Renal pelvis (tissue), 4 donors: ENCODE results near the gene POMGNT2. TPM values are rescaled to one million over a fixed set of nuclear protein-coding genes. Genes with fewer than 3 reads are reported as not detected.
"Not testable (repeated sequence)": the region's sequence is repeated elsewhere in the genome, so short reads cannot be mapped to it uniquely, and the experiment has no call there.

Source experiments
- DNase-seq: peaks from one replicate; pipeline ENCODE4 v3.0.0-alpha.2; 2013
- polyA plus RNA-seq, 3 donors: library from polyadenylated mRNA; unstranded; fragments of 120-200 nt; gene quantifications; one replicate each; pipeline ENCODE4 v1.2.1, GENCODE V29; 2013; ENCODE audit not compliant: insufficient read length in 3 of 3

Gene POMGNT2
- polyA plus RNA-seq, 3 donors, result 23.2 to 26.1 (median 24.8) TPM

DNA sequence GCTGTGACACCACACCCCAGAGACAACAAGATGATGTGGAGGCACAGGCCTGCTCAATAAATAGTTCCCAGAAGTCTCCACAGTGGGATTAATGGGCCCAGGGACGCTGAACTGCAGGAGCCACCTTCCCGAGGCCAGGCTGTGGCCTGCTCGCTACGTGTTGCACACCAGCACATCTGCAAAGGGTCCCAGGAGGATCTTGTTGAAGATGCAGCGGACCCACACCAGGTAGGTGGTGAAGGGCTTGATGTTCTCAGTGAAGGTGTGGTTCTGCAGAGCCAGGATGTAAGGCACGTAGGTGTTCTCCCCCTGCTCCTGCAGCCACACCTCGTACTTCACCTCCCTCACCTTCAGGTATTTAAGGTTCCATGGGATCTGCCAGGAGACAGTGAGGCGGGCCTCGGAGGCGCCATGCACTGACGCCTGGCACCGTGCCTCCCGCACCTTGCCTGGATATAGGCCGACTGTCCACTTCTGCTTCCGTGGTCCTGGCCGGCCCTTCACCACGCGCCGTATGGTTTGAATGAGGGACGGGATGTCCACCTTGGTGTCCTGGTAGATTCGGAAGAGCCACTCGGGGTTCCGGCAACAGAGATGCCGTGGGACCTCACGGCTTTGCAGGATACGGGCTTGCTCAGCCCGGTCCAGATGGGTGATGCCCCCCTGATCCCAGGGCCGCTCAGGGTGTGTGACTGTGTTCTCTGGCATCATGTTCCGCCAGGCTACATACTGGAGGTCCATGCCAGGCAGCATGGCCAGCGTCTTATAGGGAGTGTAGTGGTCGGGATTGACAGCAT, 26.1 kb downstream of the POMGNT2 start:
- DNase-seq, result no peak

DNA sequence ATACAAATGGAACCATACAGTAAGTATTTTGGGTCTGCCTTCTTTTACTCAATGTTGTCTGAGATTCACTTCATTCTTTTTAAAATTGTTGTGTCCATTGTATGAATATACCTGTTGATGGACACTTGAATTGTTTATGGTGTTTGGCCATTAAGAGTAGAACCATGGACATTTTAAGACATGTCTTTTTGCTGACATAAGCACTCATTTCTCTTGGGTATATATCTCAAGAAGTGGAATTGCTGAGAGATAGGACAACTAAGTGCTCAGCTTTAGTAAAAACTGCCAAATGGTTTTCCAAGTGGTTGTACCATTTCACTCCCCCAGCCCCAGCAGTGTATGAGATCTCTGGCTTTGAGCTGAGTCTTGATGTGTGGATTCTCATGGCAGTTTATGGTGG, 28.2 kb downstream of the POMGNT2 start:
- no peak for DNase-seq

DNA sequence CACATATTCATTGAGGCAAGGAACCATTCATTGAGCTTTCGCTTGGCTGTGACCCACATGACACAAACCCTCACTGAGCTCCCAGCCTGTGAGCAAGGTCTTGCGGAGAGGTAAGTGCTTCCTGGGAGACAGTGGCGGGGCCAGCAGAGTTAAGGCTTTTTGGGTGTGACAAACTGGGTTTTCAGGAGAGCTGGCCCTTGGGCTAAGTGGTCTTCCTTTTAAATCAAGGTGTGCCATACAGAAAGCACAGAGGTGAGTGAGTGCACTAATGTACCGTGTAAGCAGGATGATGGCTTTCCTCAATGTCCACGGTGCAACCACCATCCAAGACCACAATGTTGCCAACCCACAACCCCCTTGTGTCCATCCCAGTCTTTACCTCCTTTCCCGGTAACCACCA, 28.6 kb downstream of the POMGNT2 start:
- no peak for DNase-seq

DNA sequence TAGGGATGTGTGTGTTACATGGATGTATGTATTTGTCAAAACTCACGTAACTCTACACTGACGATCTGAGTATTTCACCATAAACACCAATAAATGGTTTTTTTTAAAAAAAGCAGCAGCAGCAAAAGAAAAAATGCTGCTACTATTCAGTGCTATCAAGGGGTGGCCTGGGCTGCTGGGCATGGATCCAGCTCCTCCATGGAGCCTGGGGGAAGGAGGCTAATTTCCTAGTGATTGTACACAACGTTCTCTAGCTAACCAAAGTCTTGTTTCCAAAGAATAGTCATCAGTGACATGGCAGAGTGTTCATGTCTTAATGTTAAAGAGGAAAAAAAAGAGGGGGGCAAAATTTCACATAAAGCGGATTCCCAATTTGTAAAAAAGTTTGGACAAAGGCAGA, 29.0 kb downstream of the POMGNT2 start:
- DNase-seq, result no peak

DNA sequence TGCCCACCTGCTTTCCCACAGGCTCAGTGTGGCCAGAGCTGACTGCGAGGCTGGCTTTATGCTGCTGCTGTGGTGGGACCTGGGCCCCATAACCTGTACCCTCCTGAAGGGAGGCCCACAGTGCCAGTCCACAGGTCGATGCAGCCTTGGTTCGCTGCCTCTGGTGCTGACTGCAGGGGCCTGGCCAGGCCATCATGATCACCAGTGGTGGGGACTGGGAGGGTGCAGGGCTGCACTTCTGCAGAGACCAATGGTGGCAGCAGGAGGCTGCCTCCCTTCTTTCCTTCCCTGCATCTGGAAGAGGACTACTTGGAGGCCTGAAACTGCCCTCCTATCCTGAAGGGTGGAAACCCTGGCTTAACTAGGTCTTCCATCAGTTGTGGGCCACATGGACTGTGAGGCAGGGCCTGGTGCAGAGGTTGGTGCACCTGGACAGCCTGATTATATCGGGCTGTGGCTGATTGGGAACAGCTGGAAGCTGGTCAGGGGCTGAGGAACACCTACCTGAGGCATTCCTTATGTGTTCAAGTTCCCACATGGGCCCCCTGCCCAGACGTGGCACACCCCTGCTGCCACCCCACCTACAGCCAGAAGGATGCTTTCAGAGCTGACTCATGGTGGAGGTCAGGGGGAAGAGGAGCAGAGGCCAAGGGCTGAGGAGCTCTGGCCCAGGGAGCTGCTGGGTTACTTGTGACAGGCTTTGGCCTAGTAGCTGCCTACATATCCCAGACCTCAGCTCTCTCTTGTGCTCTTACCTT, 29.8 kb downstream of the POMGNT2 start:
- no peak for DNase-seq

DNA sequence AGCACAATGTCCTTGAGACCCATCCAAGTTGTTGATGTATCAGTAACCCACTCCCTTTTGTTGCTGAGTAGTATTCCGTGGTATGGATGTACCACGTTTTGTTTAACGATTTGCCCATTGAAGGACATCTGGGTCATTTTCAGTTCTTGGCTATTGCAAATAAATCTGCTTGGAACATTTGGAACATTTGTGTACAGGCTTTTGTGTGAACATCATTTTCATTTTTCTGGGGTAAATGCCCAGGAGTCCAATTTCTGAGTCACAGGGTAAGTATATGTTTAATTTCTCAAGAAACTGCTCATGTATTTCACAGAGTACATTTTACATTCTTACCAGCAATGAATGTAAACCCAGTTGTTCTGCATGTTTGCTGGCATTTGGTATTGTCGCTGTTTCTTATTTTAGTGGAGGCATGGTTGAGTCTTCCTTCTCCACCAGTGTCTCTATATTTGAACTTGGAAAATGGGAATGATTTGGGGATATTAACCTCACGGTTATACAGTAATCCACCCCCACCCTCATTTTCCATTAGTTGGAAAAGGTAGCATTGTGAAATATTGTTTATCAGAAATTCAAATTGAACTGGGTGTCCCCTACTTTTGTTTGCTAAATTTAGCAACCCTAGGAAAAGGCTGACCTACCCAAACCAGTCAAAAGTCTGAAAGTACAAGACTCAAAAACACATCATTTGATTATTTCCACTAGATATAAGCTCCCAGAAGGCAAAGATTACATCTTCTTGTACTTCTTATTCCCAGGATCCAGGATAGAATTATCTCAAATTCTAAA, 30.8 kb downstream of the POMGNT2 start:
- DNase-seq, result no peak

DNA sequence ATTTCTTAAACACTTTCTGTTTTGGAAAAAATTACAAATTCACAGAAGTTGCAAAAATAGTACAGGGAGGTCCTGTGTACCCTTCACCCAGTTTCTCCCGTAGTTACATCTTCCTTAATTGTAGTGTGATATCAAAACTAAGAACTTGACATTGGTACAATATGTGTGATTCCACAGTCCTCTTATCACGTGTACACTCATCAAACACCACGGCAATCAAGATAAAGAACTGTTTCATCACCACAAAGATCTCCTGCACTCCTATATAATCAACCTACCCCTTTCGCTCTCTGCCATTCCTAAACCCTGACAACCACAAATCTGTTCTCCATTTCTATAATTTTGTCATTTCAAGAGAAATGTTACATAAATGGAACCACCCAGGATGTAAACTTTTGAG, 31.4 kb downstream of the POMGNT2 start:
- DNase-seq, result no peak

DNA sequence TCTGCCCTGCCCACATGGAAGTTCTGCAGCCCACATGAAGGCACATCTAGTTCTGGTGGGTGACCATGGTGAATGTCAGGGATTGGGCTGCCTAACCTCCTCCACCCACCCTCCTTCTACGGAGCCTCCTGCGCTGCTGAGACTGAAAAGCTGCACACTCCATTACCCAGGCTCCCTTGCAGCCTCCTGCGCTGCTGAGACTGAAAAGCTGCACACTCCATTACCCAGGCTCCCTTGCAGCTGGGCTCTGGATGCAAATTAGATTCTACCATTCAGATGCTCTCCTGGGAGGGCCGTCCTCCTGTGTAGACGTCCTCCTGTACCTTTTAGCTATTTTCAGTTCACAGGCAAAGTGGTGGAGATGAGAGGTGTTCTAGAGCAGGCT, 32.1 kb downstream of the POMGNT2 start:
- no peak for DNase-seq

DNA sequence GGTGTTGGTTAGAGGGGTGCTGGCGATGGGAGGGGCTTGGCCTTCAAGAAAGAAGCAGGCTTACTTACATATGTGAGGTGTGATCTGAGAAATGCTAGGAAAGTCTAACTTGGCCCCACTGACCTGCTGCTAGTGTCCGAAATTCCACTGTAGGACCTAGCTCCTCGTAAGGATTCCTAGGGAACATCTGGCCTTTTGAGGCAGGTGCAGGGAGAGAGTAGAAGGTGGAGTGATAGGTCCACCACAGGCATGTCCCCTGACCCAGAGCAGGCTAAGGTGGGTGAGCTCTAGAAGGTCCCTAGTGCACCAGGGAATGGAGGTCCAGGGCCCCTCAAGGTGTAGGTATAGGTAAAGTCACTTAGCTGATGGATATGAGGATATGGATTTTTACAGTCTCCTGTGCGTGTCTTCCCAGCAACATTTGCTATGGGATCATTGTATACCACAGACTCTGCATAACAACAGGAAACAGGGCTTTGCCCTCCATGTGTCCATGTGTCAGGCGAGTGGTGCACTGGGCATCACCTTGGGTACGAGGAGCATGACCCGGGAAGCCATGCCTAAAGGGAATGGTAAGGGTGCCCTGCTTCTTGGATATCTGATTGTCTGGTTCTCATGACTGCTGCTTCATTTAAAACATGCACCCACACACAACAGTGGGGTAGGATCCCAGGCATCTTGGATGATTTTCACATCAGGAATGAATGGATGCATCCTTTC, 32.6 kb downstream of the POMGNT2 start:
- DNase-seq, result no peak

DNA sequence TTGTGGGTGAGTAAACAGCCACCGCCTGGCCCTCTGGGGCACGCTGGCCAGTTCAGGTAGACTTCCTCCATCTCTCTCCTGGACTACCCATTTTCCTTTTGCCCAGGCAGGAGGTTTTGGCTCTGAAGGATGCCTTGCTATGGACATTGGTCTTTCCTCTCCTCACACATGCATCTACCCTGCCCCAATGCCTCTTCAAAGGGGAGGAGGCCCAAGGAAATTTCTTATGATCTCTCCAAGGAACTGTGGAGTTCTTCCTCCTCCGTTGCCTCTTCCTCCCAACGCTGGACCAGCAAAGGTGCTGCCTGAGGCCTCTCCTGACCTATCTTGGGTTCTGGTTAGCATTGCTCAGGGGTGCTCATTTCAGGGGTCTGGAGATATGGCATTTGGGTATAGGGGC, 33.5 kb downstream of the POMGNT2 start:
- DNase-seq, result no peak

DNA sequence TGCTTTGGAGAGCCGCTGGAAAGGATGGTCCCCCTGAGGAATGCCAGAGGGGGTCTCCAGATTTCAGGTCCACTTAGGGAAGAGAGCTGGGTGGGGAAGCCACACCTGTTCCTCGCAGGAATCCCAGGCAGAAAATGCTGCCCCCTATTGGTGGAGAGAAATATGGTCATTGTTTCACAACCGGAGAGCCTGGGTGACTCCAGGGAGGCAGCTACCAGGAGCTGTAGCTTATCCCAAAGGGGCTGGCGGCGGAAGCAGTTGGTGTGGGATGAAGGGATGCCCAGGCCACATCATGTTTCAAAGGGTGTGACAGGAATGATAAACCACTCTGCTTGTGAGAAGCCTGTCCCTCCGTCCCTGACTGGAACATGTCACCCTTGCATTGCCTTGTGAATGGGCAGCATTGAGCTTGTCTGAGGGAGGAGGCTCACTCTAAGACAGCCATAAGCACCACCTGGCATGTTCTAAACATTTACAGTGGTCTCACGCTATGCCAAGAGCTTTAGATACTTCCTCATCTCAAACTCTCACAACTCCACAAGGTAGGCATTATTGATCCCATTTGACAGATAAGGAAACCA, 34.5 kb downstream of the POMGNT2 start:
- DNase-seq, result no peak

DNA sequence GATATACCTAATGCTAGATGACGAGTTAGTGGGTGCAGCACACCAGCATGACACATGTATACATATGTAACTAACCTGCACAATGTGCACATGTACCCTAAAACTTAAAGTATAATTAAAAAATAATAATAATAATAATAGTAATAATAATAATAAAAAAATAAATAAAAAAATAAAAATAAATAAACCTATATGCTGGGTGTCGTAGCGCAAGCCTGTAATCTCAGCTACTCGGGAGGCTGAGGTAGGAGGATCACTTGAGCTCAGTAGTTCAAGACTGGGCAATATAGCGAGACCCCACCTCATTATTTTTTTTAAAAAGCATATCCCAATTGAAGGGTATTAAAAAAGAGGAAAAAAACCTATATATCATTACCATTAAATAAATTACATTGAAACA, 35.2 kb downstream of the POMGNT2 start:
- not testable (repeated sequence) for DNase-seq

DNA sequence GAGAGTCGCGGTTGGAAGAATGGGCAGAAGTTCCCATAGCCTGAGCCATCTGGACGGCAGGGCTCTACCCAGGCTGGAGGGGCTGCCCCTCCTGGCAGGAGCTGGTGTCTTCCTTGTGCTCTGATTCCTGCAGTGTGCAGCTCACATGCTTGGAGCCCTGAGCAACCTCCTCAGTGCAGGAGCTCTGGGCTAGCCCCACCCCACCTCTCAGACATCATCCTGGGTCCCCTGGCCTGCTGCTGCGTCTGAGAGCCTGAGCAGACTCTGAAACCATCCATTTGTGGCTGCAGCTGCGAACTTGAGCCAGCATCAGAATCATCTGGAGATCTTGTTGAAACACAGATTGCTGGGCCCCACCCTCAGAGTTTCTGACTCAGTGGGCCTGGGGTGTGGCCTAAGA, 42.8 kb downstream of the POMGNT2 start:
- no peak for DNase-seq

DNA sequence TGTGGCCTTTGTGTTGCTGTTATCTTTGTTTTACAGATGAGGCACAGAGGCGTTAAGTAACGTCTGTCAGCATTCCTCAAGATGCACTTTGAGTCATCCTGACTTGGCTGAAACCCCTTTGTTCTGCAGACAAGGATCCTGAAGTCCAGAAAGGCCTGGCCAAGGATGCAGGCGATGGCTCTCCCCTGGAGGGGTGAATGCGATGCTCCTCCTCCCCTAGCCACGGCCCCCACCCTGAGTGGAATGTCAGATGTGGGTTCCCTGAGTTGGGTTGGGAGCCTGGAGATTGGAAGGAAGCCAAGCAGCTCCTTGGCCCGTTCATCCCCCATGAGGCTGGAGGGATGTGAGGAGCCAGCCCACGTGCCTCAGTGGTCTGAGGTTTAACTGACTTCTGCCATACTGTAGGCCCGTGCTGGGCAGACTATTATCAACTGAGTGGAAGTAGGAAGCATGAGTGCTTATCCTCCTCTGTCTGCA, 43.3 kb downstream of the POMGNT2 start:
- DNase-seq, result no peak

DNA sequence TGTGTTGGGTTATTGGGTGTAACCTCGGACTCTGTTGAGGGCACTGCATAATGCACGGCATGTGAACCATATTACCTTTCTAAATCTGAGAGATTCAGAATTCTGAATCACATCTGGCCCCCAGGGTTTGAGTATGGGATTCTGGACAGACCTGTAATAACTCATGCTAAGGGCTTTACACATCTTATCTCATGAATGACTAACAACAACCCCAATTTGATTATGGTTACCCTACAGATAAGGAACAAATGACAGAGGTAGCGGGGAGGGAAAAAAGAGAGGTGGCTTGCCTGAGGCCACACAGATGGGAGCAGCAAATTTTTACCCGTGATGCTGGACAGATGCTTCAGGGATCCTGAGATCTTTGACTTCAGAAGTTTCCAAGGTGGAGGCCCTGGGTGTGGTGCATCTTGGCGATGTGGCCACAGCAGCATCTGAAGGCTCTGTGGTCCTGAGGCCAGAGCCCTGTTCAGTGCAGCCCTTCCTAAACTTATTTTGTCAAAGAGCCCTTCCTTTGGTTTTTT, 43.8 kb downstream of the POMGNT2 start:
- no peak for DNase-seq

DNA sequence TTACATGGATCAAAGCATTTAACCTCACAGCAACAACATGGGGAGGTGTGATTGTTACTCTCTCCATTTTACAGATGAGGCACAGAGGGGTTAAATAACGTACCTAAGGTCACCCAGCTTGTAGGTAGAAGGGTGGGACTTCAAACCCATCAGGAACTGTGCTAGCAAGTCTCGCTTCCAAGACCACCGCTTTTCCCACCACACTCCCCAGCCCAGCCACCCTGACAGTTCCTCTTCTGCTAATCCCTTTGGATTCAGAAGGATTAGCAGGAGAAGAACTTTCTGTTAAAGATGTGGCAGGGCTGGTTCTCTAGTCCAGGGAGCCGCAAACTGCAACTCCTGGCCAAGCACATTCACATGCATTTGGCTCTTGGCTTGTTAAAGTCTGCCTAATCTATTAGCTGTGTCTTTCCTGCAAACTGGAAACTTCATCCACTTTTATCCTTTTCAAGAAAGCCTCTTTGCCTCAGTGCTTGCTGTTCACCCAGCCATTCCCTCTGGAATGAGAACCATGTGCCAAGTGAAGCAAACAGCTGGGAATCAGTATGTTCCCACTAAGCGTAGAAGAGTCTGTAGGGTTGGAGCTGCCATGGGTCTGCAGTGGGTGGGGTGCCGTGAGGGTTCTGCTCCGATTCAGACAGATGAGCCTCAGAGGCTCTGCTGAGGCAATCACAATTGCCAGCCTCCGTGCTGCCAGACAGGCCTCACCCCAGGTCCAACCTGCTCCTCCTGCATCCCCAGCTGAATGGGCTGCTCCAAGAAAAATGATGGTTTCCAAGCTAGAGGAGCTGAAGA, 44.6 kb downstream of the POMGNT2 start:
- no peak for DNase-seq

DNA sequence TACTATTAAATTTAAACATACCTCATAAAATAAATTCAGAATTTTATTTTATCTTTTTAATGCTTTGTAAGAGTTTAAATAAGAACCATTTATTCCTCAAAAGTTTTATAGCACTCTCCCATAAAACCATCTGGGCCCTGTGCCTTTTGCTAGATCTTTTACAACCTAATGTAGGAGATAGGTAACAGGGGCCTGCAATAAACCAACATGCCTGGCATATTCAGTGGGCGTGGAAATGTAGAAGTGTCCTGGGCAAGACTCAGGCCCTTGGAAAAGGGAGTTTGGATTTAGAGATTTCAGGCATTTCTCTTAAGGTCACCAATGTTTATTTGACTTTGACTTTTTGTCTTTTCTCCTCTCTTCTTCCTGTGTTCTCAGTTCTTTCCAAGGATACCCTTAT, 46.4 kb downstream of the POMGNT2 start:
- no peak for DNase-seq

DNA sequence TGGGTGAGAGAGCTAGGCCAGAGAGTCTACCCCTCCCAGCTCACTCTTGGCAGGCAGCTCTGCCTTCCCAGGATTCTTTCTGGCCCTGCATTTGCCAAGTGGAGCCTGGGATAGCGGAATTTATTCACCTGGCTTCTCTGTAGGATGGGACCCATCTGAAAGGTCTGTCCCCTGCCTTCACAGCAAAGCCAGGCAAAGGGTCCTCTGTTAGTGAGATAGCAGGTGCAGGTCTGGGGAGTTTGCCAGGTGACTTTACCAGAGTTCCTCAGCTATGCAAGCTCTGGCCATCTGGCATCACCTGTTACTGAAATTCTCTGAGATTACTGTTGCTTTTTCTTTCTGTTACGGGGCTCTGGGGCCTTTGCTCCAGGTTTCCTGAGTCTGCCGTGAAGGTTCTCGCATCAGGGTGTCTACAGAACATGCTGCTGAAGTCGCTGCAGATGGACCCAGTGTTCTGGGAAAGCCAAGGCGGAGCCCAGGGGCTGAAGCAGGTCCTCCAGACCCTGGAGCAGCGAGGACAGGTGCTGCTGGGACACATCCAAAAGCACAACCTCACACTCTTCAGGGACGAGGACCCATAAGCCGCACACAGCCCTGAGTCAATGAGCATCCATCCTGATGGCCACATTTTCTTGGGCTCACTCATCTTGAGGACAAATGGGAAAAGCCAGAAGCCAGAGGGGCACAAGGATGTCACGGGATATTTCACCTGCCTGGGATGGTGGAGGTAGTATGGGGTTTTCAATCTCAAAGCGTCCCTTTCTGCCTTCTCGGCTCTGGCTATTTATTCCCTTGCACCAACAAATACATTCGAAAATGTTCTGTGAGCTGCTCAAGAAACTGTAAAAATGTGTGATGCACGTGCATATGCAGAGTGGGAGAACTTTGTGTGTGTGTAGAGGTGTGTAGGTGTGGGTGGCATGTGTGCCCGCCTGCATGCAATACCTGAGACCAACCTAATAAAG, 49.8 kb downstream of the POMGNT2 start:
- DNase-seq, result no peak

DNA sequence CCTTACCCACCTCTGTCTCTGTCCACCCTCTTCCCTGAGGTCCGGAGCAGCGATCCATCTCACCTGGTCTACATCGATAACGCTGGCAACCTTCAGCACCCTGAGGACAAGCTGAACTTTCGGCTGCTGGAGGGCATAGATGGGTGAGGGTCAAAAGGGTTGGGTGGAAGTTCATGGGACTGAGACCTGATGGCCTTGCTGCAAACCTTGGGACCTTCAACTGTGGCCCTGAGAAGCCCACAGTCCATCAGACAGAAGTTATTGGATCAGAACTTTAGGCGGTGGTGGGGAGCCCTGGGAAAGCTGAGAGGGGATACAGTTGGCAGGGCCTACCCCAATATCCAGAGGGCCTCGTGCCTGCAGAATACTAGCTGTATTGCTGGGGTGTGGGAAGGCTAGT, 50.5 kb downstream of the POMGNT2 start:
- no peak for DNase-seq
